ENCODE results near the gene CBY1. TPM values are rescaled to one million over a fixed set of nuclear protein-coding genes. Genes with fewer than 3 reads are reported as not detected.

CBY1 gene
- total RNA-seq, 2 donors from 2014 or later: 13.8 TPM

GRCh38 chr22:38649841-38650522, 6.5 kb upstream of the CBY1 start:
- H3K4me1 ChIP-seq (ENCODE audit: control insufficient read depth in 1 of 2, low read depth in 2 of 2): no peaks in the 10 kb centered on the region
- DNase-seq (ENCODE audit: low spot score) (no peak), ATAC-seq (ENCODE audit: insufficient number of reproducible peaks, low FRiP score, low read depth) (no peak)
- no peaks in the 10 kb centered on the region for H3K36me3 ChIP-seq
- no peaks in the 10 kb centered on the region for H3K9me3 ChIP-seq
- H3K27me3 ChIP-seq (replicated peaks; ENCODE audit: insufficient read depth): no peaks in the 10 kb centered on the region
- no peak overlapping the region for H3K4me3 ChIP-seq
- no peak overlapping the region for H3K27ac ChIP-seq
- no peak for TF ChIP-seq CTCF (IDR thresholded peaks at IDR 0.05)

- ATAC-seq (ENCODE audit: insufficient number of reproducible peaks, low FRiP score, low read depth) (no peak), DNase-seq (ENCODE audit: low spot score) (no peak)
- Histone ChIP-seq H3K9me3 (no peaks in the 10 kb centered on the region), H3K27me3 (replicated peaks; ENCODE audit: insufficient read depth) (no peaks in the 10 kb centered on the region), H3K36me3 (no peaks in the 10 kb centered on the region), H3K4me1 (ENCODE audit: control insufficient read depth in 1 of 2, low read depth in 2 of 2) (peaks cover 7 to 12% of the 10 kb centered on the region in 2 donors), H3K4me3 (no peak overlapping the region), H3K27ac (no peak overlapping the region)
- TF ChIP-seq CTCF (IDR thresholded peaks at IDR 0.05): no peak
Observed at GRCh38 chr22:38652859-38653258, 3.6 kb upstream of the CBY1 start.

- H3K27me3 ChIP-seq (replicated peaks; ENCODE audit: insufficient read depth): no peaks in the 10 kb centered on the region
- no peak overlapping the region for H3K27ac ChIP-seq
- ATAC-seq (ENCODE audit: insufficient number of reproducible peaks, low FRiP score, low read depth): no peak
- no peak overlapping the region for H3K4me3 ChIP-seq
- no peaks in the 10 kb centered on the region for H3K9me3 ChIP-seq
- no peak for TF ChIP-seq CTCF (IDR thresholded peaks at IDR 0.05)
- DNase-seq (ENCODE audit: low spot score): no peak
- H3K4me1 ChIP-seq (ENCODE audit: control insufficient read depth in 1 of 2, low read depth in 2 of 2): peaks cover 7 to 12% of the 10 kb centered on the region in 2 donors
- no peaks in the 10 kb centered on the region for H3K36me3 ChIP-seq
Observed at GRCh38 chr22:38653741-38654140, 2.7 kb upstream of the CBY1 start.

DNA sequence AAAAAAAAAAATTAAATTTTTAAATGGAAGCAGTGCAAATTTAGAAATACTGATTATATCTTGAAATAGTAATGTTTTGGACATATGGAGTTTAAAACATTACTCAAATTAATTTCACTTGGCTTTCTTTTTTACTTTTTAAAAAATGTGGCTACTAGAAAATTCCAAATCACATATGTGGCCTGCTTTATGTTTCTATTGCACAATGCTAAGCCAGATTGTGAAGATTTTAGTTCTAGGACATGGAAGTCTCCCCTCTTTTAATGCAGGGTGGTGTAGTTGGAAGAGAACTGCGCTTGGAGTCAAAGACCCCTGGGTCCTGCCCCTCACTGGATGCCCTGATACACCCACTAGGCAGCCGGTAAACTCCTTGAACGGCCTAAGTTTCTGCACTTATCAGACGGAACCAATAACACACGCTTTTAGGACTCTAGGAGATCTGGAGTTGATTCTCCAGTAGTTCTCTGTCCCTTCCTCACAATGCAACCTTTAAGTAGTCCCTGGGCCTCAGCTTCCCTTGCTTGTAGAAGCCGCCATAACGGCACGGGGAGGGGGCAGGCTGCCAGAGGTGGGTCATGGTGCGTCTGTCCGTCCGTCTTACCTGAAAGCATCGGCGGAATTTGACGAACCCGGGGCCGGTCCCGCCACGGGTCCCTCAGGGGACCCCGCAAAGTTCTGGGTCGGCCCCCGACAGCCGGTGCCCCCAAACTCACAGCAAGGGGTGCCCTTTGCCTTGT, 751 bp upstream of the CBY1 start:
- DNase-seq (ENCODE audit: low spot score) (no peak), ATAC-seq (ENCODE audit: insufficient number of reproducible peaks, low FRiP score, low read depth) (no peak)
- peak overlapping the region; percentile 64 to 80 for H3K27ac ChIP-seq
- H3K9me3 ChIP-seq: no peaks in the 10 kb centered on the region
- peak overlapping the region; percentile 82 for H3K4me3 ChIP-seq
- no peak for TF ChIP-seq CTCF (IDR thresholded peaks at IDR 0.05)
- peaks cover 7 to 12% of the 10 kb centered on the region in 2 donors for H3K4me1 ChIP-seq (ENCODE audit: control insufficient read depth in 1 of 2, low read depth in 2 of 2)
- no peaks in the 10 kb centered on the region for H3K27me3 ChIP-seq (replicated peaks; ENCODE audit: insufficient read depth)
- no peaks in the 10 kb centered on the region for H3K36me3 ChIP-seq

- Histone ChIP-seq H3K27ac (peak overlapping the region; percentile 64 to 80), H3K36me3 (no peaks in the 10 kb centered on the region), H3K4me1 (ENCODE audit: control insufficient read depth in 1 of 2, low read depth in 2 of 2) (peaks cover 7 to 12% of the 10 kb centered on the region in 2 donors), H3K4me3 (peak overlapping the region; percentile 82), H3K27me3 (replicated peaks; ENCODE audit: insufficient read depth) (no peaks in the 10 kb centered on the region), H3K9me3 (no peaks in the 10 kb centered on the region)
- ATAC-seq (ENCODE audit: insufficient number of reproducible peaks, low FRiP score, low read depth): no peak
- no peak for TF ChIP-seq CTCF (IDR thresholded peaks at IDR 0.05)
- no peak for DNase-seq (ENCODE audit: low spot score)
Observed at GRCh38 chr22:38657045-38657909, 839 bp downstream of the CBY1 start.

Measured in thoracic aorta (tissue), 2 donors.